Natural killer cell (primary cell): ENCODE data around the gene LY6G5B. TPM values are rescaled to one million over a fixed set of nuclear protein-coding genes. Genes with fewer than 3 reads are reported as not detected.
A peak's percentile ranks its signal among the peaks of the same experiment; 100 is the strongest.

ENCODE experiments used
- ATAC-seq, 3 donors: fragments of 150-1000 bp in 2 of 3; fragments of 200-7000 bp in 1 of 3; cut with Tn5 transposase; 1 replicate in 1 of 3; 2 replicates in 2 of 3; pipeline ENCODE4 v1.10.0; 2021; ENCODE audit warnings: mild to moderate bottlenecking in 2 of 3, moderate library complexity in 2 of 3
- DNase-seq, 2 donors: peaks; one replicate each; pipeline versions ENCODE4 v3.0.0 to v3.0.0-alpha.2; 2013 to 2021; ENCODE audit warnings: mixed read lengths in 1 of 2
- H3K27ac ChIP-seq: one replicate; pipeline ENCODE4 v1.5.1; 2013; ENCODE audit warnings: mild to moderate bottlenecking, low read length
- H3K27me3 ChIP-seq: one replicate; pipeline ENCODE4 v1.6.1; 2013; ENCODE audit warnings: low read length; ENCODE audit not compliant: control insufficient read depth, insufficient read depth
- H3K36me3 ChIP-seq: one replicate; pipeline ENCODE4 v1.6.1; 2013; ENCODE audit warnings: low read length; ENCODE audit not compliant: control insufficient read depth, insufficient read depth
- H3K4me1 ChIP-seq: one replicate; pipeline ENCODE4 v1.6.1; 2013; ENCODE audit warnings: low read length; ENCODE audit not compliant: control insufficient read depth, insufficient read depth
- H3K4me3 ChIP-seq: one replicate; pipeline ENCODE4 v1.5.1; 2013; ENCODE audit warnings: low read length
- H3K9me3 ChIP-seq: one replicate; pipeline ENCODE4 v1.6.1; 2013; ENCODE audit warnings: low read length; ENCODE audit not compliant: control insufficient read depth, insufficient read depth
- H3K27ac Mint-ChIP-seq, 2 donors: one replicate each; pipeline ENCODE4 v1.8.0; 2022; ENCODE audit warnings: mild to moderate bottlenecking in 2 of 2, mixed read lengths in 2 of 2, moderate library complexity in 1 of 2
- H3K27me3 Mint-ChIP-seq, 2 donors: one replicate each; pipeline ENCODE4 v1.8.0; 2022; ENCODE audit warnings: low read depth in 2 of 2, mixed read lengths in 2 of 2
- H3K36me3 Mint-ChIP-seq: one replicate; pipeline ENCODE4 v1.8.0; 2022; ENCODE audit warnings: mixed read lengths
- H3K4me1 Mint-ChIP-seq, 2 donors: one replicate each; pipeline ENCODE4 v1.8.0; 2022; ENCODE audit warnings: mixed read lengths in 2 of 2
- H3K4me3 Mint-ChIP-seq: one replicate; pipeline ENCODE4 v1.8.0; 2022; ENCODE audit warnings: mild to moderate bottlenecking, moderate library complexity, mixed read lengths
- H3K9me3 Mint-ChIP-seq, 2 donors: one replicate each; pipeline ENCODE4 v1.8.0; 2022; ENCODE audit warnings: mixed read lengths in 2 of 2
- WGBS: methylation state at CpG from one replicate; pipeline ENCODE4 v1.1.7; 2013; ENCODE audit warnings: missing lambda C conversion rate; ENCODE audit not compliant: insufficient coverage; 5-methylcytosine and 5-hydroxymethylcytosine counted together
- intact Hi-C: fragments of 100-400 bp; cut with micrococcal nuclease; formaldehyde crosslinking; loops from one replicate; pipeline ENCODE4 v1.14.2; 2022
- total RNA-seq, 4 donors: library from RNA; stranded (reverse); fragments of 120-200 nt in 1 of 4; gene quantifications; one replicate each; pipeline versions ENCODE4 v1.2.3 to v1.2.4, GENCODE V29; 2013 to 2022
- TF ChIP-seq, protein P1 (sequence below): fragments of 200-600 bp; IDR thresholded peaks from one replicate; pipeline ENCODE4 v1.8.0; 2022; ENCODE audit warnings: antibody characterized with exemption

LY6G5B gene
- total RNA-seq, 3 donors from 2014 or later (not counting 1 experiment from before 2014, with no cell fraction given) = 39.9 to 50.0 (median 46.0) TPM

- Histone ChIP-seq H3K4me1 (peaks cover 49% of the 10 kb centered on the region), H3K27ac (peak within 1 kb of the TSS; percentile 92), H3K36me3 (peaks cover 42% of the 10 kb centered on the region), H3K9me3 (no peaks in the 10 kb centered on the region), H3K4me3 (peak within 1 kb of the TSS; percentile 67), H3K27me3 (no peaks in the 10 kb centered on the region)
- TF ChIP-seq, protein P1, sequence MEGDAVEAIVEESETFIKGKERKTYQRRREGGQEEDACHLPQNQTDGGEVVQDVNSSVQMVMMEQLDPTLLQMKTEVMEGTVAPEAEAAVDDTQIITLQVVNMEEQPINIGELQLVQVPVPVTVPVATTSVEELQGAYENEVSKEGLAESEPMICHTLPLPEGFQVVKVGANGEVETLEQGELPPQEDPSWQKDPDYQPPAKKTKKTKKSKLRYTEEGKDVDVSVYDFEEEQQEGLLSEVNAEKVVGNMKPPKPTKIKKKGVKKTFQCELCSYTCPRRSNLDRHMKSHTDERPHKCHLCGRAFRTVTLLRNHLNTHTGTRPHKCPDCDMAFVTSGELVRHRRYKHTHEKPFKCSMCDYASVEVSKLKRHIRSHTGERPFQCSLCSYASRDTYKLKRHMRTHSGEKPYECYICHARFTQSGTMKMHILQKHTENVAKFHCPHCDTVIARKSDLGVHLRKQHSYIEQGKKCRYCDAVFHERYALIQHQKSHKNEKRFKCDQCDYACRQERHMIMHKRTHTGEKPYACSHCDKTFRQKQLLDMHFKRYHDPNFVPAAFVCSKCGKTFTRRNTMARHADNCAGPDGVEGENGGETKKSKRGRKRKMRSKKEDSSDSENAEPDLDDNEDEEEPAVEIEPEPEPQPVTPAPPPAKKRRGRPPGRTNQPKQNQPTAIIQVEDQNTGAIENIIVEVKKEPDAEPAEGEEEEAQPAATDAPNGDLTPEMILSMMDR = no peak
- no peaks in the 10 kb centered on the region for H3K27me3 Mint-ChIP-seq
- peak within 1 kb of the TSS; percentile 96 for H3K4me3 Mint-ChIP-seq
- H3K9me3 Mint-ChIP-seq = no peaks in the 10 kb centered on the region
- intact Hi-C loops = loop anchor here (1.0 to 10.0 kb wide), 9 partner anchors 13 to 948 kb away; partner anchors contain the start of genes ABHD16A, AGPAT1, BAG6 and DDX39B
- peaks cover 37 to 59% of the 10 kb centered on the region in 2 donors for H3K4me1 Mint-ChIP-seq
- no peaks in the 10 kb centered on the region for H3K36me3 Mint-ChIP-seq
- DNase-seq = peak; percentile 86 to 98
- WGBS = under 1% methylated on average over 39 of the region's 39 CpGs
- peak; percentile 33 to 52 (median 46) for ATAC-seq
- peak within 1 kb of the TSS; percentile 97 to 100 for H3K27ac Mint-ChIP-seq
Measured at GRCh38 chr6:31664790-31665500, 4.8 kb upstream of the LY6G5B start, which contains the start of gene GPANK1. GPANK1 (minus strand) TSS chr6:31664997; CDS start chr6:31664478, 519 bp downstream.

- DNase-seq (peak; percentile 95 to 99), ATAC-seq (peak; percentile 88 to 97 (median 91))
- Mint-ChIP-seq H3K9me3 (no peaks in the 10 kb centered on the region), H3K36me3 (no peaks in the 10 kb centered on the region), H3K27me3 (no peaks in the 10 kb centered on the region), H3K4me1 (peaks cover 32 to 53% of the 10 kb centered on the region in 2 donors), H3K4me3 (peak within 1 kb of the TSS; percentile 96), H3K27ac (peak within 1 kb of the TSS; percentile 97 to 100)
- H3K4me1 ChIP-seq = peaks cover 43% of the 10 kb centered on the region
- H3K27ac ChIP-seq = peak within 1 kb of the TSS; percentile 92
- TF ChIP-seq, protein P1 = no peak
- intact Hi-C loops = loop anchor here (1.0 to 10.0 kb wide), 7 partner anchors 13 to 948 kb away; partner anchors contain the start of genes ABHD16A, AGPAT1, BAG6 and DDX39B
- H3K27me3 ChIP-seq = no peaks in the 10 kb centered on the region
- no peaks in the 10 kb centered on the region for H3K9me3 ChIP-seq
- H3K36me3 ChIP-seq = peaks cover 49% of the 10 kb centered on the region
- WGBS = under 1% methylated on average over 63 of the region's 63 CpGs
- H3K4me3 ChIP-seq = peak within 1 kb of the TSS; percentile 67
Measured at GRCh38 chr6:31665501-31666336, 4.1 kb upstream of the LY6G5B start, which contains the start of gene CSNK2B. CSNK2B (plus strand) TSS chr6:31666080; CDS start chr6:31666832, 752 bp downstream.

DNA sequence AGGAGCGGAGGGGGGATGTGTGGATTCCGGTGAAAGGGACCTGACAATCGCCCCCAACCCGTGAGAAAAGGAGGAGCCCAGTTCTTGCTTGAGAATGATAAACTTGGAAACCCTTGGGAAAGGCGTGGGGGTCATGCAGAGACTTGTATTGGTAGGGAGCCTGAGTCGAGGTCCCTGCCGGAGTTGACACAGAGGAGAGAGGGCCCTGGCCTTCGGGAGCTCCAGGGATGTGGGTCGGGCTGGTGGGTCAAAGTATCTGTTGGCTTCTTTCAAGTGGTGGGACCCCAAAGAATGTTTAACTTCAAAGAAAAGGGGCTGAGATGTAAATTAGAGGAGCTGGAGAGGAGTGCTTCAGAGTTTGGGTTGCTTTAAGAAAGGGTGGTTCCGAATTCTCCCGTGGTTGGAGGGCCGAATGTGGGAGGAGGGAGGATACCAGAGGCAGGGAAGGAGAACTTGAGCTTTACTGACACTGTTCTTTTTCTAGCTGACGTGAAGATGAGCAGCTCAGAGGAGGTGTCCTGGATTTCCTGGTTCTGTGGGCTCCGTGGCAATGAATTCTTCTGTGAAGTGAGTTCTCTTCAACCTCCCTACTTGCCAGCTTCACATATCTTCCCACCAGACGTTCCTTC is 3.3 kb upstream of the LY6G5B start:
- Mint-ChIP-seq H3K4me3 (peak overlapping the region; percentile 96), H3K4me1 (peaks cover 32 to 48% of the 10 kb centered on the region in 2 donors), H3K27me3 (no peaks in the 10 kb centered on the region), H3K9me3 (no peaks in the 10 kb centered on the region), H3K27ac (peak overlapping the region; percentile 97 to 100), H3K36me3 (no peaks in the 10 kb centered on the region)
- peak overlapping the region; percentile 67 for H3K4me3 ChIP-seq
- peak overlapping the region; percentile 78 for H3K27ac ChIP-seq
- no peak for ATAC-seq
- H3K4me1 ChIP-seq = peaks cover 36% of the 10 kb centered on the region
- no peaks in the 10 kb centered on the region for H3K9me3 ChIP-seq
- peaks cover 56% of the 10 kb centered on the region for H3K36me3 ChIP-seq
- intact Hi-C loops = loop anchor here (5.0 to 10.0 kb wide), 3 partner anchors 124 to 949 kb away; partner anchors contain the start of genes AGPAT1, DDX39B, MDC1 and RNF5
- H3K27me3 ChIP-seq = no peaks in the 10 kb centered on the region
- WGBS = 11% methylated on average over 15 of the region's 15 CpGs
- TF ChIP-seq, protein P1 = no peak
- DNase-seq = no peak
